H1 (cell line): ENCODE measurements around the gene GRAMD1B. TPM values are rescaled to one million over a fixed set of nuclear protein-coding genes. Genes with fewer than 3 reads are reported as not detected.

Source experiments
- MAX ChIP-seq: IDR thresholded peaks from 2 replicates; pipeline ENCODE4 v1.6.1; 2012; ENCODE audit warnings: inconsistent platforms
- polyA plus RNA-seq, 7 experiments: library from polyadenylated mRNA; depleted of rRNA in 3 of 7; stranded (reverse) in 5 of 7; unstranded in 2 of 7; fragments of >200 nt in 5 of 7; fragments of 200-250 nt in 2 of 7; gene quantifications; 1 replicate in 5 of 7; 2 replicates in 1 of 7; 4 replicates in 1 of 7; pipeline versions ENCODE4 v1.2.1 to v1.2.3, GENCODE V29; 2011 to 2013; ENCODE audit warnings: missing spikeins in 2 of 7, mixed read lengths in 2 of 7
- total RNA-seq: library from RNA; stranded (reverse); fragmentation: NEBNext Ultra II Directional; extraction: Animal tissue kit (Norgen Biotek cat#: 25700); gene quantifications from 2 replicates; pipeline ENCODE4 v1.2.1, GENCODE V29; 2021

GRAMD1B gene
- total and polyA plus RNA-seq, 2 of the 8 experiments (the other 6 are each of a cell fraction or from before 2014, with no cell fraction given), result 10.1 to 21.2 TPM

- TF ChIP-seq MAX, result no peak
These were observed 733 bp upstream of the GRAMD1B start (continued) for GRCh38 chr11:123429336-123429735.
